H1 (cell line): Measurements from ENCODE around the gene UPK3BL2. TPM values are rescaled to one million over a fixed set of nuclear protein-coding genes. Genes with fewer than 3 reads are reported as not detected.
"Not testable (repeated sequence)": the region's sequence is repeated elsewhere in the genome, so short reads cannot be mapped to it uniquely, and the experiment has no call there.

Source experiments
- CTCF ChIA-PET: fragments of 300-600 bp; sonication (Branson Sonifier 250); formaldehyde crosslinking; loops from one replicate; lab custom pipeline; 2021; ENCODE audit not compliant: partially characterized antibody; lab: Charles Lee
- POLR2A ChIA-PET: fragments of 300-600 bp; sonication (Branson Sonifier 250); formaldehyde crosslinking; loops from one replicate; lab custom pipeline; 2021; ENCODE audit warnings: inconsistent platforms; ENCODE audit not compliant: partially characterized antibody; lab: Charles Lee
- DNase-seq, 2 experiments: peaks; one replicate each; pipeline versions ENCODE4 v3.0.0 to v3.0.0-alpha.2; 2010 to 2022; ENCODE audit warnings: low spot score in 2 of 2, low read depth in 1 of 2, mixed read lengths in 1 of 2
- FAIRE-seq: peaks from 2 replicates; lab custom pipeline; 2011; peaks lifted over from hg19 to GRCh38; lab: Jason Lieb, UNC
- H2AFZ ChIP-seq: 2 replicates; pipeline ENCODE4 v1.8.1; 2012; ENCODE audit warnings: low read length, inconsistent platforms
- H2AK5ac ChIP-seq: 2 replicates; pipeline ENCODE4 v1.6.1; 2013; ENCODE audit warnings: low read depth, low read length
- H2BK120ac ChIP-seq: replicated peaks from 2 replicates; pipeline ENCODE3; 2013; ENCODE audit warnings: low read depth, low read length, inconsistent platforms
- H2BK12ac ChIP-seq: 2 replicates; pipeline ENCODE4 v1.6.1; 2013; ENCODE audit warnings: low read depth, low read length
- H2BK15ac ChIP-seq: 2 replicates; pipeline ENCODE4 v1.6.1; 2013; ENCODE audit warnings: low read length
- H2BK20ac ChIP-seq: 2 replicates; pipeline ENCODE4 v1.6.1; 2013; ENCODE audit warnings: low read length
- H2BK5ac ChIP-seq: 2 replicates; pipeline ENCODE4 v1.6.1; 2013; ENCODE audit warnings: low read depth, low read length
- H3K14ac ChIP-seq: 2 replicates; pipeline ENCODE4 v1.6.1; 2013; ENCODE audit warnings: inconsistent platforms; ENCODE audit not compliant: insufficient read length
- H3K18ac ChIP-seq: 2 replicates; pipeline ENCODE4 v1.6.1; 2013; ENCODE audit warnings: low read length; ENCODE audit errors: extremely low read depth
- H3K23ac ChIP-seq: 2 replicates; pipeline ENCODE4 v1.6.1; 2013; ENCODE audit warnings: inconsistent platforms; ENCODE audit not compliant: insufficient read length
- H3K23me2 ChIP-seq: 2 replicates; pipeline ENCODE4 v1.6.1; 2013; ENCODE audit warnings: low read depth, low read length
- H3K27ac ChIP-seq: 2 replicates; pipeline ENCODE4 v1.6.1; 2011; ENCODE audit warnings: low read depth, low read length, inconsistent platforms
- H3K27me3 ChIP-seq, 4 experiments: replicated peaks in 1 of 4; 1 replicate in 1 of 4; 2 replicates in 3 of 4; pipeline versions ENCODE4 v1.6.1 to v1.8.1; 2011 to 2013; ENCODE audit warnings: low read length in 3 of 4, mild to moderate bottlenecking in 3 of 4, inconsistent platforms in 2 of 4, mixed read lengths in 2 of 4, moderate library complexity in 1 of 4; ENCODE audit not compliant: control insufficient read depth in 3 of 4, insufficient read depth in 3 of 4; ENCODE audit errors: extremely low read depth in 1 of 4
- H3K36me3 ChIP-seq, 4 experiments: 2 replicates each; pipeline versions ENCODE4 v1.6.1 to v1.8.1; 2011 to 2013; ENCODE audit warnings: mild to moderate bottlenecking in 4 of 4, low read length in 3 of 4, moderate library complexity in 2 of 4, control low read depth in 1 of 4, inconsistent platforms in 1 of 4; ENCODE audit not compliant: insufficient read depth in 4 of 4, control insufficient read depth in 2 of 4
- H3K4ac ChIP-seq: replicated peaks from 2 replicates; pipeline ENCODE3; 2013; ENCODE audit warnings: low read length, low read depth, mixed read lengths, inconsistent platforms; ENCODE audit not compliant: insufficient read length
- H3K4me1 ChIP-seq, 4 experiments: replicated peaks in 1 of 4; 1 replicate in 1 of 4; 2 replicates in 3 of 4; pipeline versions ENCODE4 v1.6.1 to v1.8.1; 2011 to 2013; ENCODE audit warnings: low read length in 3 of 4, inconsistent platforms in 2 of 4, mixed read lengths in 1 of 4; ENCODE audit not compliant: insufficient read depth in 4 of 4, control insufficient read depth in 3 of 4
- H3K4me2 ChIP-seq, 2 experiments: 2 replicates each; pipeline versions ENCODE4 v1.6.1 to v1.8.1; 2011 to 2013; ENCODE audit warnings: low read depth in 2 of 2, low read length in 2 of 2, control low read depth in 1 of 2, inconsistent platforms in 1 of 2, mild to moderate bottlenecking in 1 of 2; ENCODE audit not compliant: insufficient read depth in 1 of 2
- H3K4me3 ChIP-seq, 4 experiments: fragments of 200-600, 300-600 bp in 1 of 4; sonication (generic), shearing (Covaris generic), sonication (Bioruptor Twin) in 1 of 4; 2 replicates each; pipeline versions ENCODE4 v1.5.1 to v1.8.1; 2011 to 2016; ENCODE audit warnings: low read length in 4 of 4, low read depth in 3 of 4, control low read depth in 2 of 4, inconsistent platforms in 2 of 4, mild to moderate bottlenecking in 2 of 4, mixed read lengths in 1 of 4, moderate library complexity in 1 of 4; ENCODE audit not compliant: insufficient read depth in 2 of 4; ENCODE audit errors: extremely low read depth in 1 of 4
- H3K56ac ChIP-seq: replicated peaks from 2 replicates; pipeline ENCODE3; 2013; ENCODE audit warnings: low read depth, mild to moderate bottlenecking, mixed read lengths, low read length, inconsistent platforms; ENCODE audit not compliant: insufficient read length
- H3K79me1 ChIP-seq: 2 replicates; pipeline ENCODE4 v1.6.1; 2013; ENCODE audit warnings: low read depth, low read length, control low read depth
- H3K79me2 ChIP-seq, 2 experiments: 2 replicates each; pipeline versions ENCODE4 v1.6.1 to v1.8.1; 2012 to 2013; ENCODE audit warnings: low read length in 2 of 2, mild to moderate bottlenecking in 2 of 2, inconsistent platforms in 1 of 2; ENCODE audit not compliant: insufficient read depth in 2 of 2, control insufficient read depth in 1 of 2
- H3K9ac ChIP-seq, 4 experiments: replicated peaks in 1 of 4; 1 replicate in 1 of 4; 2 replicates in 3 of 4; pipeline versions ENCODE4 v1.6.1 to v1.8.1; 2011 to 2013; ENCODE audit warnings: low read depth in 3 of 4, low read length in 3 of 4, control low read depth in 2 of 4, mild to moderate bottlenecking in 2 of 4, moderate library complexity in 2 of 4, inconsistent platforms in 1 of 4; ENCODE audit errors: extremely low read depth in 1 of 4
- H3K9me3 ChIP-seq, 2 experiments: 2 replicates each; pipeline versions ENCODE4 v1.6.1 to v1.8.1; 2012 to 2013; ENCODE audit warnings: mild to moderate bottlenecking in 2 of 2, moderate library complexity in 2 of 2, control low read depth in 1 of 2, inconsistent platforms in 1 of 2, low read depth in 1 of 2, low read length in 1 of 2, mixed read lengths in 1 of 2; ENCODE audit not compliant: insufficient read depth in 2 of 2
- H4K20me1 ChIP-seq, 2 experiments: replicated peaks in 1 of 2; 2 replicates each; pipeline versions ENCODE3 to v1.8.1; 2011 to 2013; ENCODE audit warnings: inconsistent platforms in 2 of 2, low read length in 2 of 2, mild to moderate bottlenecking in 1 of 2; ENCODE audit not compliant: insufficient read depth in 2 of 2, control insufficient read depth in 1 of 2
- H4K5ac ChIP-seq: 2 replicates; pipeline ENCODE4 v1.6.1; 2013; ENCODE audit warnings: low read length, low read depth, mixed read lengths, inconsistent platforms; ENCODE audit not compliant: insufficient read length
- H4K8ac ChIP-seq: 2 replicates; pipeline ENCODE4 v1.8.0; 2013; ENCODE audit warnings: mild to moderate bottlenecking, moderate library complexity, low read length, inconsistent platforms; ENCODE audit not compliant: insufficient read depth; ENCODE audit errors: extremely low read depth
- H4K91ac ChIP-seq: replicated peaks from 2 replicates; pipeline ENCODE3; 2013; ENCODE audit warnings: low read length, mixed read lengths, inconsistent platforms; ENCODE audit not compliant: insufficient read length
- WGBS, 2 experiments: shearing (Covaris generic) in 1 of 2; methylation state at CpG; one replicate each; pipeline versions ENCODE4 v1.1.6 to v1.1.7; 2013 to 2015; ENCODE audit warnings: low lambda C conversion rate in 2 of 2, mixed read lengths in 2 of 2, inconsistent platforms in 1 of 2, low coverage in 1 of 2, missing lambda C conversion rate in 1 of 2; ENCODE audit not compliant: insufficient replicate concordance in 2 of 2, insufficient coverage in 1 of 2, insufficient read length in 1 of 2; ENCODE audit errors: extremely low coverage in 1 of 2, missing lambda C conversion rate in 1 of 2; 5-methylcytosine and 5-hydroxymethylcytosine counted together
- polyA plus RNA-seq, 7 experiments: library from polyadenylated mRNA; depleted of rRNA in 3 of 7; stranded (reverse) in 5 of 7; unstranded in 2 of 7; fragments of >200 nt in 5 of 7; fragments of 200-250 nt in 2 of 7; gene quantifications; 1 replicate in 5 of 7; 2 replicates in 1 of 7; 4 replicates in 1 of 7; pipeline versions ENCODE4 v1.2.1 to v1.2.3, GENCODE V29; 2011 to 2013; ENCODE audit warnings: missing spikeins in 2 of 7, mixed read lengths in 2 of 7
- total RNA-seq: library from RNA; stranded (reverse); fragmentation: NEBNext Ultra II Directional; extraction: Animal tissue kit (Norgen Biotek cat#: 25700); gene quantifications from 2 replicates; pipeline ENCODE4 v1.2.1, GENCODE V29; 2021

UPK3BL2 gene
- total and polyA plus RNA-seq, 2 of the 8 experiments (the other 6 are each of a cell fraction or from before 2014, with no cell fraction given) = 12.4 to 22.6 TPM

DNA sequence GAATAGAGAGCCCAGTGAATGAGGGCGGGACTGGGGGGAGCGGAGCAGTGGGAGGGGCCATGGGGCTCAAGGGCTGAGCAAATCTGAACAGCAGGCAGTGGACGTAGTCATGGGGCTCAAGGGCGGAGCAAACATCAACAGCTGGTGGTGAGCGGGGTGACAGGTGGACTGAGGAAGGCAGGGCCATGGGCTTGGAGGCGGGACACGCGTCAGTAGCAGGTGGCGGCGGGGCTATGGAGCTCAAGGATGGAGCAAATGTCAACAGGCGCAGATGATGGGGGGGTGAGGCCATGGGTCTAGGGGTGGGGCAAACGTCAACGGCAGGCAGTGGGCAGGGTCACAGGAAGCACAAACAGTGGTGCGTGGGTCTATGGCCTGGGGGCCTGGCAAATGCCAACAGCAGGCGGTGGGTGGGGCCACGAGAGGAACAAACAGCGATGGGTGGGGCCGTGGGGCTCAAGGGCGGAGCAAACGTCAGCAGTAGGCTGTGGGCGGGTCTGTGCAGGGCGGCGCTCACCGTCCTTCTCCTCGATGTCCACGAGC is 49.1 kb upstream of the UPK3BL2 start:
- H4K8ac ChIP-seq, H3K18ac ChIP-seq, H3K79me1 ChIP-seq, H3K56ac ChIP-seq, H4K20me1 ChIP-seq, H3K27ac ChIP-seq, CTCF ChIA-PET, H3K14ac ChIP-seq, H4K5ac ChIP-seq, H2AFZ ChIP-seq, H3K9me3 ChIP-seq, H3K9ac ChIP-seq, H3K36me3 ChIP-seq, H2AK5ac ChIP-seq, H2BK5ac ChIP-seq, POLR2A ChIA-PET, H4K91ac ChIP-seq, H3K4ac ChIP-seq, H3K79me2 ChIP-seq, H2BK15ac ChIP-seq, H2BK12ac ChIP-seq, H3K4me3 ChIP-seq, H2BK120ac ChIP-seq, FAIRE-seq, H2BK20ac ChIP-seq, H3K4me2 ChIP-seq, H3K27me3 ChIP-seq, H3K23ac ChIP-seq, H3K4me1 ChIP-seq, H3K23me2 ChIP-seq: not testable (repeated sequence)
- 12% methylated on average over 6 of the region's 26 CpGs; no CpG with 5 or more reads in 1 of the 2 experiments for WGBS, 2 experiments
- peak in 1 of 2 experiments; percentile 93 for DNase-seq

DNA sequence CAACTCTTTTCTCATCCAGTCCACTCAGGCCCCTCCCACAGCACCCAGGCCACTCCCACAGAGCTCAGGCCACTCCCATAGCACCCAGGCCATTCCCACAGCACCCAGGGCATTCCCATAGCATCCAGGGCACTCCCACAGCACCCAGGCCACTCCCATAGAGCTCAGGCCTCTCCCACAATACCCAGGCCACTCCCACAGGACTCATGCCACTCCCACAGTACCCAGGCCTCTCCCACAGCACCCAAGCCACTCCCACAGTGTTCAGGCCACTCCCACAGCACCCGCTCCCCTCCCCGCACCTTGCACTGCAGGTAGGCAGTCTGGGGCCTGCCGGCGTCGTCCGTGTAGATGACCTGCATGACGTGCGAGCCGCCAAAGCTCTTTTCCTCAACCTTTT is 46.4 kb upstream of the UPK3BL2 start:
- H4K20me1 ChIP-seq, H3K4ac ChIP-seq, H2BK20ac ChIP-seq, H3K4me1 ChIP-seq, H2BK120ac ChIP-seq, H3K56ac ChIP-seq, H3K4me3 ChIP-seq, H4K91ac ChIP-seq, H3K9me3 ChIP-seq, H3K79me1 ChIP-seq, H3K14ac ChIP-seq, H3K79me2 ChIP-seq, H2BK5ac ChIP-seq, H3K27ac ChIP-seq, H4K8ac ChIP-seq, H3K36me3 ChIP-seq, CTCF ChIA-PET, DNase-seq, H2AK5ac ChIP-seq, H4K5ac ChIP-seq, H3K4me2 ChIP-seq, H3K9ac ChIP-seq, H3K23me2 ChIP-seq, H3K27me3 ChIP-seq, POLR2A ChIA-PET, FAIRE-seq, H3K23ac ChIP-seq, H2BK12ac ChIP-seq, H3K18ac ChIP-seq, H2BK15ac ChIP-seq, H2AFZ ChIP-seq: not testable (repeated sequence)
- no CpG with 5 or more reads among the region's 9 CpGs for WGBS, 2 experiments
